Measurements from ENCODE around the gene ZBED5.
A peak's percentile ranks its signal among the peaks of the same experiment; 100 is the strongest.
"Not testable (repeated sequence)": the region's sequence is repeated elsewhere in the genome, so short reads cannot be mapped to it uniquely, and the experiment has no call there.

Gene ZBED5

DNA sequence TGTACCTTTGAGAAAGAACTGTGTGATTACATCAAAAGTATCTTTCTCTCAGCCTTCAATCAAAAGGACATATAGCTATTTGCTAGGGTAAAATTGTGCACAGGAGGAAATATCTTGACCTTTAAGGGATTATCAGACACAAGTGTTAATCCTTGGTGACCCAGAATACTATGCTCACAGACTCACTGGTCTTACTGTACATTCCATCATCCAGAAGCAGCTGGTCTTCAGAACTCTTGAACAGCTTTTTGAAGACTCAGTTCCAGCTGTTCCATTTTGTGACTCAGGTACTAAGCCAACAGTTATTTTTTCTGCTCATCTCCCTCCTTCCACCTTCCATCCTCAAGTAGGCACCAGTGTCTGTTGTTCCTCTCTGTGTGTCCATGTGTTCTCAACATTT lies 19.8 kb downstream of the ZBED5 start:
- DNase-seq (ENCODE audit: low read depth, low spot score), result no peak

DNA sequence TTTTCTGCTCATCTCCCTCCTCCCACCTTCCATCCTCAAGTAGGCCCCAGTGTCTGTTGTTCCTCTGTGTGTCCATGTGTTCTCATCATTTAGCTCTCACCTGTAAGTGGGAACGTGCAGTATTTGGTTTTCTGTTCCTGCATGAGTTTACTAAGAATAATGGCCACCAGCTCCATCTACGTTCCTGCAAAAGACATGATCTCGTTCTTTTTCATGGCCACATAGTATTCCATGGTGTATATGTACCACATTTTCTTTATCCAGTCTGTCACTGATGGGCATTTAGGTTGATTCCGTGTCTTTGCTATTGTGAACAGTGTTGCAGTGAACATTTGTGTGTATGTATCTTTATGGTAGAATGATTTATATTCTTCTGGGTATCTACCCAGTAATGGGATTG lies 21.0 kb downstream of the ZBED5 start:
- DNase-seq (ENCODE audit: low read depth, low spot score), result not testable (repeated sequence)

GRCh38 chr11:10829139-10829538 lies 28.7 kb downstream of the ZBED5 start:
- DNase-seq (ENCODE audit: low read depth, low spot score), result no peak

DNA sequence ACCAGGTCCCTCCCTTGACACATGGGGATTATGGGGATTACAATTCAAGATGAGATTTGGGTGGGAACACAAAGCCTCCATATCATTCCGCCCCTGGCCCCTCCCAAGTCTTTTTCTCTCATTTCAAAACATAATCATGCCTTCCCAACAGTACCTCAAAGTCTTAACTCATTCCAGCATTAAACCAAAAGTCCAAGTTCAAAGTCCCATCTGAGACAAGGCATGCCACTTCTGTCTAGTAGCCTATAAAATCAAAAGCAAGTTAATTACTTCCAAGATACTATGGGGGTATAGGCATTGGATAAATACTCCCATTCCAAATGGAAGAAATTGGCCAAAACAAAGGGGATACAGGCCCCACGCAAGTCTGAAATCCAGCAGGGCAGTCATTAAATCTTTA lies 29.5 kb downstream of the ZBED5 start:
- no peak for DNase-seq (ENCODE audit: low read depth, low spot score)

GRCh38 chr11:10824888-10825287 lies 33.0 kb downstream of the ZBED5 start:
- DNase-seq (ENCODE audit: low read depth, low spot score), result no peak

GRCh38 chr11:10823152-10823579 lies 34.7 kb downstream of the ZBED5 start:
- DNase-seq (ENCODE audit: low read depth, low spot score), result no peak

- not testable (repeated sequence) for DNase-seq (ENCODE audit: low read depth, low spot score)
These were observed 35.4 kb downstream of the ZBED5 start for GRCh38 chr11:10822491-10822890.

GRCh38 chr11:10818594-10818993 lies 39.3 kb downstream of the ZBED5 start:
- no peak for DNase-seq (ENCODE audit: low read depth, low spot score)

- DNase-seq (ENCODE audit: low read depth, low spot score), result no peak
These were observed 43.9 kb downstream of the ZBED5 start for GRCh38 chr11:10813945-10814344.

- DNase-seq (ENCODE audit: low read depth, low spot score), result no peak
These were observed 48.3 kb downstream of the ZBED5 start for GRCh38 chr11:10809373-10810160.

DNA sequence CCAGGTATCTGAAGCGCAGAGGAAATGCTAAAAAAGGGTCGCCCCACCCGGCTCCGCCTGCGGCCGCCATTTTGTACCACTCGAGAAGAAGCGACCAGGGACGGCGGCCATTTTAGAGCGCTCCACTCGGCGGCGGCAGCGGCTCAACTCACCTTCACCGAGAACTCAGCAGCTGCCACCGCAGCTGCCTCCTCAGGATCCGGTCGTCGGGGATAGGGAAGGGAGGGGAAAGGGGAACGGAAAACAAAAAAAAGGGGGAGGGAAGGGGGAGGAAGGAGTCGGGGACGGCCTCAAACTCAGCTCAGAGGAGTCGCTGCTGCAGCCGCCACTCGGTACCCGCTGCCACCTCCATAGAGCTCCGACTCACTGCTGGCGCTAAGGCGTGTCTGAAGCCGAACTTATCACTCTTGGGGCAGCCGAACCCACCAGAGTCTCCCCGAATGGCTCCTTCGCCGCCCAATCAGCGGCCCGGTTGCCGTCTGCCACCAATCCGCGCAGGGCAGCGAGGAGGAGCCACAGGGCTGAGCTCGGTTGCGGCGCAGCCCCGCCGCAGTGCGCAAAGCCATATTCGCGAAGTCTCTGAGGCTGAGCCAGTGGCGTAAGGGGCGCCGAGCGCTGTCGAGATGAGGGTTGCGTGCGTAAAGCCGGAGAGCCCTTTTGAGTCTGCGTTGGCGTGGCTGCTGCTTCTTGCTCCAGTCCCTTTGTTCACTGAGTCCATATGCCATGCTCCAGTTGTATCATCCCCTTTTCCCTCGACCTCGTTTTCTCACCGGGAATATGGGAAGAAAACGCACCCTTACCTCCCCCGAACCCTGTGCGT lies 49.1 kb downstream of the ZBED5 start, which contains the start of gene EIF4G2:
Gene EIF4G2, minus strand, starts transcription at position 374 of the 820 bp plus-strand sequence.
- DNase-seq (ENCODE audit: low read depth, low spot score), result peak; percentile 97

DNA sequence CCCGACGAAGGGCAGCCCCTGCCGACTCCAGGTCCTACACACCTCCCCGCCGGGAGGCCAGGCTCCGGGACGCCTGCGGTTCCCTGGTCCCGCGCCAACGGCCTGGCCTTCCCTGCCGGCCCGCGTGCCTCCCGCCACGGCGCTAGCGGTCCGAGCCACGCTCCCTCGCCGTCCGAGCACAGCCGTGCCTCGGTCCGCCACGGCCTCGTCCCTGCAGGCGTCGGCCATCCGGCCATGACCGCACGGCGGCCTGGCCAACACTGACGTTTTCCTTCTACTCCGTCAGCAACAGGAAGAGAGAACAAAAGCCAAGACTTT lies 49.7 kb downstream of the ZBED5 start:
- DNase-seq (ENCODE audit: low read depth, low spot score), result no peak

DNA sequence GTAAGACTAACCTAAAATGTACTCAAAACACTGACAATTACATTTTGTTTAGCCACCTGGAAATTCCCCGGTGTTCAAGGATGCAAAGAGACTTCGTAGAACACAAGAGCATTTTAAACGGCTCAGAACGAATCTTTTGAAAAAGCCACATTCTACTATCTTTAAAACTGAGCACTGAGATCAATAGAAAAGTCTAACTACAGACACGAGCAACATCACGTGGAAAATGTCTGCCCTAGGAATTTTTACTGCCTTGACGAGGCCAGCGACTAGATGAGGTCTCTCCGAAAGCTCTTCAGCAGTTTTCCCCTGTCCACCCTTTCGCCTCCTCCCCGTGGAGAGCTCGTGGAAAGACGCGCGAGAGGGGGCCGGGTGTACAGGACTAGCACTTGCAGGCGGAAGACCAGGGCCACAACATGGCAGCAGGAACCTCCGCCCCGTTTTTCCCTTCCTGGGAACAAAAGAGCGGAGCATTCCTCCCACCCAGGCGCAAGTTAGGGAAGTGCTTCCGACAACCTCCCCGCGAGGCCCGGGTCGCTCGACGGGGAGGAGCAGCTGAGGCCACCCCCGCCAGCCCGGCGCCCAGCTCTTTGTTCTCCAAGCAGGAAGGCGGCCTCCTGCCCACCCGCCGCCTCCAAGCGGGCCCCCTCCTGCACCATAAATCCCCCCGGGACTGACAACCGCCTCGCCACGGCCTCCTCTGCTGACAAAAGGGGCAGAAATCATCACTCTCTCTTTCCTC lies 50.2 kb downstream of the ZBED5 start:
- DNase-seq (ENCODE audit: low read depth, low spot score), result no peak

DNA sequence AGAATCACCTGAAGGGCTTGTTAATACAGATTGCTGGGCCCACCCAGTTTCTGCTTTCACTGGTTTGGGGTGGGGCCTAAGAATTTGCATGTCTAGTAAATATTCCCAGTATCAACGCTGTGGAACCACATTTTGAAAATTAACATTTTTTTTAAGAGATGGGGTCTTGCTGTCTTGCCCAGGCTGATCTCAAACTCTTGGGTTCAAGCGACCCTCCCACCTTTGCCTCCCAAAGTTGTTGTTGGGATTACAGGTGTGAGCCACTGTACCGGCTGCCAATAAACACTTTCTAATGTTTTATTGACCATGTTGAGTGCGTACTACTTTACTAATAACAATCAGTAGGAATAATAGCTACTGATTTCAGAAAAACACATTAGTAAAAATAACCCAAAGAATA lies 51.6 kb downstream of the ZBED5 start:
- DNase-seq (ENCODE audit: low read depth, low spot score), result no peak

DNA sequence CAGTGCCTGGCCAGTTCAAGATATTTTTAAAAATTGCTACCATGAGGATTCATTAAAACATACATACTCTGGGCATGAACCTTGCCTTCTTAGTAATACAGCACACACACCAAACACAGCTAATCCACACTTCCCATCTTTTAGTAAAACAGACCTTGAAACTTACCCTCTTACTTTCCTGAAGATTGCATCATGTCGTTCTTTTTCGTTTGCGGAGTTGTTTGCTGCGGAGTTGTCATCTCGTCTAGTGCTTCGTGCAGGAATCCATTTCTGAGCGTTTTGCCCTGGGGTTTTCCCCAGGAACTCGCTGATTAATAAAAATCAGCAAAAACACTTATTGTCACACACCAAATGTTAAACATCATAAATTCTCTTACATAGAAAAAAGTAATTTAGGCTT lies 52.1 kb downstream of the ZBED5 start:
- no peak for DNase-seq (ENCODE audit: low read depth, low spot score)

- DNase-seq (ENCODE audit: low read depth, low spot score), result no peak
These were observed 54.2 kb downstream of the ZBED5 start for GRCh38 chr11:10803676-10804075.
